ENCODE data around the gene SCYGR3. TPM values are rescaled to one million over a fixed set of nuclear protein-coding genes. Genes with fewer than 3 reads are reported as not detected.

The SCYGR3 gene
- total and polyA plus RNA-seq, 4 donors = not detected

DNA sequence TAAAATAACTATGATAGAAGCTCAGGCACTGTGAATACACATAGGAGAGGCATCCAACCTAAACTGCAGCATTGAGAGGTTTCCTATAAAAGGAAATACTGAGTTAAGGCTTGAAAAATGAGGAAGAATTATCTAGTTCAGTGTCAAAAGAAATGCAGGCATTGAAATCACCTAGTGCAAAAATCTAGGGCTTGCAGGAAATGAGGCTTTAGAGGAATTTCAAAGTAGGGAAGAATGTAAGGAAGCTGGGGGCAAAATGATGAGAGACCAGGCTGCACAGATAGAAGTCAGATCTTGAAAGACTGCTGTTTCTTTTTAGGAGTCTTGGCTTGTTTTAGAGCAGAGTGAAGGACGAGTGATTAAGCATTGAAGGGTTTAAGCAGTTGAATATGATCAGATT, 44.0 kb downstream of the SCYGR3 start:
- TF ChIP-seq RXRA (IDR thresholded peaks at IDR 0.05) (no peak), TAF1 (conservative IDR thresholded peaks at IDR 0.05) (no peak), NR2F2 (IDR thresholded peaks at IDR 0.05) (no peak)
- TF ChIP-seq, protein P1, sequence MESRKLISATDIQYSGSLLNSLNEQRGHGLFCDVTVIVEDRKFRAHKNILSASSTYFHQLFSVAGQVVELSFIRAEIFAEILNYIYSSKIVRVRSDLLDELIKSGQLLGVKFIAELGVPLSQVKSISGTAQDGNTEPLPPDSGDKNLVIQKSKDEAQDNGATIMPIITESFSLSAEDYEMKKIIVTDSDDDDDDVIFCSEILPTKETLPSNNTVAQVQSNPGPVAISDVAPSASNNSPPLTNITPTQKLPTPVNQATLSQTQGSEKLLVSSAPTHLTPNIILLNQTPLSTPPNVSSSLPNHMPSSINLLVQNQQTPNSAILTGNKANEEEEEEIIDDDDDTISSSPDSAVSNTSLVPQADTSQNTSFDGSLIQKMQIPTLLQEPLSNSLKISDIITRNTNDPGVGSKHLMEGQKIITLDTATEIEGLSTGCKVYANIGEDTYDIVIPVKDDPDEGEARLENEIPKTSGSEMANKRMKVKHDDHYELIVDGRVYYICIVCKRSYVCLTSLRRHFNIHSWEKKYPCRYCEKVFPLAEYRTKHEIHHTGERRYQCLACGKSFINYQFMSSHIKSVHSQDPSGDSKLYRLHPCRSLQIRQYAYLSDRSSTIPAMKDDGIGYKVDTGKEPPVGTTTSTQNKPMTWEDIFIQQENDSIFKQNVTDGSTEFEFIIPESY (IDR thresholded peaks at IDR 0.05) = no peak
- no peak overlapping the region for H3K4me3 ChIP-seq (ENCODE audit: low read depth in 1 of 3, low read length in 3 of 3)
- no peak overlapping the region for H3K27ac ChIP-seq (ENCODE audit: low read depth in 1 of 2, low read length in 2 of 2)
- DNase-seq (ENCODE audit: low spot score) = no peak
- H3K9me3 ChIP-seq (ENCODE audit: control insufficient read depth in 4 of 4, low read length in 3 of 4) = no peaks in the 10 kb centered on the region
- WGBS = 72% methylated on average over 1 of the region's 1 CpG
- no peaks in the 10 kb centered on the region for H3K4me1 ChIP-seq (ENCODE audit: control insufficient read depth in 4 of 4, insufficient read depth in 4 of 4, low read length in 3 of 4)
- H3K27me3 ChIP-seq (ENCODE audit: control insufficient read depth in 4 of 4, insufficient read depth in 4 of 4, low read length in 3 of 4) = no peaks in the 10 kb centered on the region
- no peaks in the 10 kb centered on the region for H3K36me3 ChIP-seq (ENCODE audit: control insufficient read depth in 4 of 4, insufficient read depth in 3 of 4, low read depth in 1 of 4, low read length in 3 of 4)
- no peak overlapping the region for H3K9ac ChIP-seq (ENCODE audit: low read depth in 1 of 2, low read length in 2 of 2)

DNA sequence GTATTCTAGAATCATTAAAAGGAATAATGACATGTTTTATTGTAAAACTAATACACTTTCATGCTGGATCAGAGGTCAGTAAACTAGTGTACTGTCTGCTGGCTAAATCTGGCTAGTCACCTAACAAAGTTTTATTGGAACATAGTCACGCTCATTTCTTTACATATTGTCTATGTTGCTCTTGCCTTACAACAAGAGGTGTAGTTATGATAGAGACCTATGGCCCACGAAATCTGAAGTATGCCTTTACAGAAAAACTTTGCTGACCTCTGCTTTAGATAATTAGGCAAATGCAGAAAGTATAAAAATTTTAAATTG, 45.8 kb downstream of the SCYGR3 start:
- no peaks in the 10 kb centered on the region for H3K27me3 ChIP-seq (ENCODE audit: control insufficient read depth in 4 of 4, insufficient read depth in 4 of 4, low read length in 3 of 4)
- no peak for DNase-seq (ENCODE audit: low spot score)
- no peaks in the 10 kb centered on the region for H3K36me3 ChIP-seq (ENCODE audit: control insufficient read depth in 4 of 4, insufficient read depth in 3 of 4, low read depth in 1 of 4, low read length in 3 of 4)
- WGBS = 91% methylated on average over 2 of the region's 2 CpGs
- TF ChIP-seq, protein P2, sequence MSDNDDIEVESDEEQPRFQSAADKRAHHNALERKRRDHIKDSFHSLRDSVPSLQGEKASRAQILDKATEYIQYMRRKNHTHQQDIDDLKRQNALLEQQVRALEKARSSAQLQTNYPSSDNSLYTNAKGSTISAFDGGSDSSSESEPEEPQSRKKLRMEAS (IDR thresholded peaks at IDR 0.05) = no peak
- TF ChIP-seq RAD21 (IDR thresholded peaks at IDR 0.05) = no peak
- no peak for TF ChIP-seq JUND (IDR thresholded peaks at IDR 0.05)
- no peak for TF ChIP-seq GABPA (IDR thresholded peaks at IDR 0.05 in 1 of 2, conservative IDR thresholded peaks at IDR 0.05 in 1 of 2)
- TF ChIP-seq NR2F2 (IDR thresholded peaks at IDR 0.05) = no peak
- TF ChIP-seq SP1 (IDR thresholded peaks at IDR 0.05) = no peak
- TF ChIP-seq, protein P1 (IDR thresholded peaks at IDR 0.05) = no peak
- no peak for TF ChIP-seq RXRA (IDR thresholded peaks at IDR 0.05)
- TF ChIP-seq YY1 (IDR thresholded peaks at IDR 0.05) = no peak
- TF ChIP-seq EGR1 (IDR thresholded peaks at IDR 0.05; ENCODE audit: low read depth in 2 of 2) = no peak
- TF ChIP-seq, protein P3, sequence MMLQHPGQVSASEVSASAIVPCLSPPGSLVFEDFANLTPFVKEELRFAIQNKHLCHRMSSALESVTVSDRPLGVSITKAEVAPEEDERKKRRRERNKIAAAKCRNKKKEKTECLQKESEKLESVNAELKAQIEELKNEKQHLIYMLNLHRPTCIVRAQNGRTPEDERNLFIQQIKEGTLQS (IDR thresholded peaks at IDR 0.05) = no peak
- TF ChIP-seq, protein P4, sequence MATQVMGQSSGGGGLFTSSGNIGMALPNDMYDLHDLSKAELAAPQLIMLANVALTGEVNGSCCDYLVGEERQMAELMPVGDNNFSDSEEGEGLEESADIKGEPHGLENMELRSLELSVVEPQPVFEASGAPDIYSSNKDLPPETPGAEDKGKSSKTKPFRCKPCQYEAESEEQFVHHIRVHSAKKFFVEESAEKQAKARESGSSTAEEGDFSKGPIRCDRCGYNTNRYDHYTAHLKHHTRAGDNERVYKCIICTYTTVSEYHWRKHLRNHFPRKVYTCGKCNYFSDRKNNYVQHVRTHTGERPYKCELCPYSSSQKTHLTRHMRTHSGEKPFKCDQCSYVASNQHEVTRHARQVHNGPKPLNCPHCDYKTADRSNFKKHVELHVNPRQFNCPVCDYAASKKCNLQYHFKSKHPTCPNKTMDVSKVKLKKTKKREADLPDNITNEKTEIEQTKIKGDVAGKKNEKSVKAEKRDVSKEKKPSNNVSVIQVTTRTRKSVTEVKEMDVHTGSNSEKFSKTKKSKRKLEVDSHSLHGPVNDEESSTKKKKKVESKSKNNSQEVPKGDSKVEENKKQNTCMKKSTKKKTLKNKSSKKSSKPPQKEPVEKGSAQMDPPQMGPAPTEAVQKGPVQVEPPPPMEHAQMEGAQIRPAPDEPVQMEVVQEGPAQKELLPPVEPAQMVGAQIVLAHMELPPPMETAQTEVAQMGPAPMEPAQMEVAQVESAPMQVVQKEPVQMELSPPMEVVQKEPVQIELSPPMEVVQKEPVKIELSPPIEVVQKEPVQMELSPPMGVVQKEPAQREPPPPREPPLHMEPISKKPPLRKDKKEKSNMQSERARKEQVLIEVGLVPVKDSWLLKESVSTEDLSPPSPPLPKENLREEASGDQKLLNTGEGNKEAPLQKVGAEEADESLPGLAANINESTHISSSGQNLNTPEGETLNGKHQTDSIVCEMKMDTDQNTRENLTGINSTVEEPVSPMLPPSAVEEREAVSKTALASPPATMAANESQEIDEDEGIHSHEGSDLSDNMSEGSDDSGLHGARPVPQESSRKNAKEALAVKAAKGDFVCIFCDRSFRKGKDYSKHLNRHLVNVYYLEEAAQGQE (IDR thresholded peaks at IDR 0.05) = no peak
- no peak overlapping the region for H3K9ac ChIP-seq (ENCODE audit: low read depth in 1 of 2, low read length in 2 of 2)
- no peak overlapping the region for H3K27ac ChIP-seq (ENCODE audit: low read depth in 1 of 2, low read length in 2 of 2)
- H3K4me3 ChIP-seq (ENCODE audit: low read depth in 1 of 3, low read length in 3 of 3) = no peak overlapping the region
- no peaks in the 10 kb centered on the region for H3K9me3 ChIP-seq (ENCODE audit: control insufficient read depth in 4 of 4, low read length in 3 of 4)
- no peaks in the 10 kb centered on the region for H3K4me1 ChIP-seq (ENCODE audit: control insufficient read depth in 4 of 4, insufficient read depth in 4 of 4, low read length in 3 of 4)
